ENCODE data around the gene PGK2.
"Not testable (repeated sequence)": the region's sequence is repeated elsewhere in the genome, so short reads cannot be mapped to it uniquely, and the experiment has no call there.

Gene PGK2

DNA sequence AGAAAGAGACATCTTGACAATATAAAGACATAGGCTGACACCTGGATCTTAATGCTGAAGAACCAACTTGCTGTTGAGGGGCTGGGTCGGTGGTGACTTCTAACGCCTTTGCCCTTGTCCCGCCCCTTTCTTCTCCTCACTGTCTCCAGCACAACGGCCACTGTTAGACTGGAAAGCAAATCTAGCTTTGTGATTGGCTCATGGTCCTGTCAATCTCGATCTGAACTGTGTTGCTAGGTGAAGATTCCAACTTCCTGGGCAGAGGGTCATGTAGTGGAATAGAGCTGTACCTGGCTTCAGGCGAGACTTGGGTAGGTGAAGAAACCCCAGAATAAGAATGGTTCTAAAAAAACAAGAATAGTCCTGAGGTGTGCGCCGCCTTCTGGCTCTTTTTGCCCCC, at the start of gene PGK2:
PGK2 (minus strand) TSS at position 110 of the 400 bp plus-strand sequence; CDS start at position 12, 98 bp downstream.
- DNase-seq (ENCODE audit: low spot score) = no peak

DNA sequence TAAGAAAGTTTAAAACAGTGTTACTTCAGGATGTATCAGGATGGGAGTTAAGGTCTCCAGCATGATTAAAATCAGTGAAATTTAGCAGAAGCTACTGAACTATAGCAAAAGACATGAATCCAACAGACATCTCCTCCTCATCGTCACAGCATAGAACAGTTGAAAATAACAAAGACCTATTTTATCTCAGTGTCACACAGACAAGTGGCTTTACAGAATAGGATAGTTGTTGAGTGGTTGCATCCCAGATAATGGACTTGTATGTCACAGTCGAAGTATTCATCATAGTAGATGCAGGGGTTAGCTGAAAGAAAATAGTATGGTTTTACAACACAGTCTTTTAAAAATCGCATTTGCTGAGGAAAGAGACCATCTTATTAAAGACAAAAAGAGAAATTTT, 48.1 kb upstream of the PGK2 start:
- DNase-seq (ENCODE audit: low spot score) = no peak

DNA sequence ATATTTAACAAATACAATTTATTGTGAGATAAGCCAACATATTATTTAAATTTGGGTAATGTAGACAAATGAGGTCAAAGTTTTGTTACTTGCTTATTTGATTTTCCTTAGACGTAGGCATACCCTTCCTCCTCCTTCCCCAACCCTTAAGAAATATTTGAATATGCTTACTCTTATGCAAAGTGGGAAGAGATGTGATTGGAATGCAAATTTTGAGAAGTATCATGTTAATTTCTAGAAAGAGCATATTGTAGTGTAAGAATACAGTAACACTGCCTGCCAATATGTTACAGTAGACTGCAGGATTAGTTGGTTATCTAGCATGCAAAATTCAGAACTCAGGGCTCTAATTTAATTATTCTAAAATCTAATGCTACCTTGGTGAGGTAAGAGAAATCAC, 46.3 kb upstream of the PGK2 start:
- no peak for DNase-seq (ENCODE audit: low spot score)

DNA sequence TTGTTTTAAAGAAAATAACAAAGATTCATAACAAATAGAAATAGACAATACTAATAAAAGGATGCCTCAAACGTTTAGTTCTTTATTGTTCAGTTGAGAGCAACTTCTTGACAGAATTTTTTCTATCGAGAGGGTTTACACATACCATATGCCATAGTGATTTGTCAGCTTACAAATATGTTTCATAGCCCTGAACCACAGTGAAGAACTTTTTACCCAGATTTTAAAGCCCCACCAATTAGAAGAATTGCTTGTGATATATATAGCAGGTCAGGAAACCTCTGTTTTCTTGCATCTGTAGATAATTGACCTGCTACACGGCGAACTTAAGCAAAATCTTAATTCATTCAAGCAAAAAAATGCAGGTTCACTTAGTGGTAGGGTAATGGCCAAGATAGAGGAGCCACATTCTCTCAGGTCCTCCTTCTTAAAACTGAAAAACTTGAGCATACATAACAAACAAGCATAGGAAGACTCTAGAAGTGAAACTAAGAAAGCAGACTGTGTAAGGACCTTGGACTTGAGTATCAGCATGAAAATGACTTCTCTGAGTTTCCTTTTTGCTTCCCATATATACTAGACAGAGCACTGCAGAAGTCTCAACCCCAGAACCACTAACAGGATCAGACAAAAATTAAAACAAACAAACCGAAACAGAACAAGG, 39.8 kb upstream of the PGK2 start:
- no peak for DNase-seq (ENCODE audit: low spot score)

DNA sequence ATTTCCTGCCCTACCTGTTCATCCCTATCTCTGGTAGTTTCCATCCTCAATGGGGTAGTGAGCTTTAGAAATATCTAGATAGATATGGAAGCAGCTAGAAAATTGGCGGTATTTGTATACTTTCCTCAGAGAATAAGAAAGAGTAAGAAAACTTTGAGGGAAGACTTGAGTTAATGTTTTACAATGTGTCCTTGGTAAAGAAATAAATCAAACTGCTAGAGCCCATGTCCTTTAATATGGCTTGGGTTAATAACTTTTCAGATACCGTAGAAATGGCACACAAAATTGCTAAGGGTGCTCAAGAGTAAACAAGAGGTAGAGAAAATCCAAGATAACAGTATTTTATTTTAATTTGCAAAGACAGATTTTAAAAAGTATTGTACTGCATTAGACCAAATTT, 28.1 kb upstream of the PGK2 start:
- DNase-seq (ENCODE audit: low spot score) = no peak

DNA sequence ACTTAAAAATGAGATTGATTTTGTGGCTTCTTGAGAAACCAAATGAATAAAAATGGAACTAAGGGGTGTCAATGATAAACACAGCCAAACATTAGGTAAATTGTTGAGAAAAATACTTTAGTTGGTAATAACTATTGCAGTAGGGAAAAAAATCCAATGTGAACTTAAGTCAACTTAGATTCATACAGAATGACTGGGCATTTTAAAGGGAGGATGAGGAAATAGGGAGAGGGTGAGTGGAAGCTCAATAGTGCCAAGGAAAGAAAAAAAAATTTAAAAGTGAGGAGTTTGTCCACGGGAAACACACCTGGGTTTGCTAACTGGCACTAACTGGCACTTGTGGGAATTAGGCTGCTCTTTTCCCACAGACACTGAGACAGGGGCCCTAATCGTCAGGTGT, 26.2 kb upstream of the PGK2 start:
- DNase-seq (ENCODE audit: low spot score) = no peak

DNA sequence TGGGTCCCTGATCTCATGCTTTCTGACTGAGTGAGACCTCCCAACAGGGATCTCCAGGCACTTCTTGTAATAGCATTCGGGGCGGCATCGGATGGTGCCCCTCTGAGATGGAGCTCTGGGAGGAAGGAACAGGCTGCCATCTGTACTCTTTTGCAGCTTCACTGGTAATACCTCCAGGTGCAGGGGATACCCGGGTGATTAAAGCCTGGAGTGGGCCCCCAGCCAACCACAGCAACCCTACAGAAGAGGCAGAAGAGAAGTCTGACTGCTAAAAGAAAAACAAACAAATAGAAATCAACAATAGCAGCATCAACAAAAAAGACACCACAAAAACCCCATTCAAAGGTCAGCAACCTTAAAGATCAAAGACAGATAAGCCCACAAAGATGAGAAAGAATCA, 19.1 kb upstream of the PGK2 start:
- DNase-seq (ENCODE audit: low spot score) = no peak

DNA sequence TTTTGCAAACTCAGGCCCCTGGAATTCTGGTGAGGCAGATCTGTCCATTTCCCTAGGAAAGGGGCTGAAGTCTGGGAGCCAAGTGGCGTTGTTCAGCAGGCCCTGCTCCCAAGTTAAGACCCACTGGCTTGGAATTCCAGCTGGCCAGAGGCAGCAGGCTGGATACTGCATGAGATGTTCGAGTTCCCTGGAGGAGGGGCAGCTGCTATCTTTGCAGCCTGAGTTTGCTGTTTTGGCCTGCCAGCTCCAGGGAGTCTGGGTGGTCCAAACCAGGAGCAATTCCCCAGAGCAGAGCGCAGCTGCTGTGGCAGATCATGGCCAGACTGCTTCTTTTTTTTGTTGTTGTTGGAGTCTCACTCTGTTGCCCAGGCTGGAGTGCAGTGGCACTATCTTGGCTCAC, 18.2 kb upstream of the PGK2 start:
- DNase-seq (ENCODE audit: low spot score) = no peak

DNA sequence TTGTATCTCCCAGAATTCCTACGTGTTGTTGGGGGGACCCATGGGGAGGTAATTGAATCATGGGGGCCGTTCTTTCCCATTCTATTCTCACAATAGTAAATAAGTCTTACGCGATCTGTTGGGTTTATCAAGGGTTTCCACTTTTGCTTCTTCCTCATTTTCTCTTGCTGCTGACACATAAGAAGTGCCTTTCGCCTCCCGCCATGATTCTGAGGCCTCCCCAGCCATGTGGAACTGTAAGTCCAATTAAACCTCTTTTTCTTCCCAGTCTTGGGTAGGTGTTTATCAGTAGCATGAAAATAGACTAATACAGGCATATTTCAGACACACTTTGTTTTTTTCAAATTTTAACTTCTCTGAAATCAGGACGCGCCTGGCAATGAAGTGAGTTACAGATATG, 14.4 kb upstream of the PGK2 start:
- DNase-seq (ENCODE audit: low spot score) = no peak

DNA sequence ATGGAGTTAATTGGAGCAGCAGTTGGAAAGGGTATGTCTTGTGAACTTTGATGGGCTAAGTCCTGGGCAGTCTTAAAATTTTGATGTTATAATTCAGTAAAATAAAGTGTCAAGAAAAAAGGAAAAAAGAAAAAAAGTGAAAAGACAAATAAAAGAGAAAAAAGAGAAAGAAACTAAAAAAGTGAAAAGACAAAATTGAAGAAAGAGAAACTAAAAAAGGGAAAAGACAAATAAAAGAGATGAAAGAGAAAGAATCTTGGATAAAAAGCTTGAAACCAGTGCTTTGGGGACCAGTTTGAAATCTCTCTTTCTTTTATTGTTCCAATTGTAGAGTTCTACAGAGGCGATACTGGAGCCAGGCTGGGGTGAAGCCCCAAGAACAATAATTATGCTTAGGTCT, 12.0 kb upstream of the PGK2 start:
- no peak for DNase-seq (ENCODE audit: low spot score)

DNA sequence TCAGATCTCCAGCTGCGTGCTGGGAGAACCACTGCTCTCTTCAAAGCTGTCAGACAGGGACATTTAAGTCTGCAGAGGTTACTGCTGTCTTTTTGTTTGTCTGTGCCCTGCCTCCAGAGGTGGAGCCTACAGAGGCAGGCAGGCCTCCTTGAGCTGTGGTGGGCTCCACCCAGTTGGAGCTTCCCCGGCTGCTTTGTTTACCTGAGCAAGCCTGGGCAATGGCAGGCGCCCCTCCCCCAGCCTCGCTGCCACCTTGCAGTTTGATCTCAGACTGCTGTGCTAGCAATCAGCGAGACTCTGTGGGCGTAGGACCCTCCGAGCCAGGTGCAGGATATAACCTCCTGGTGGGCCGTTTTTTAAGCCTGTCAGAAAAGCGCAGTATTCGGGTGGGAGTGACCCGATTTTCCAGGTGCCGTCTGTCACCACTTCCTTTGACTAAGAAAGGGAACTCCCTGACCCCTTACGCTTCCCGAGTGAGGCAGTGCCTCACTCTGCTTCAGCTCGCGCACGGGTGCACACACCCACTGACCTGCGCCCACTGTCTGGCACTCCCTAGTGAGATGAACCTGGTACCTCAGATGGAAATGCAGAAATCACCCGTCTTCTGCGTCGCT, 9.9 kb upstream of the PGK2 start:
- DNase-seq (ENCODE audit: low spot score) = not testable (repeated sequence)

DNA sequence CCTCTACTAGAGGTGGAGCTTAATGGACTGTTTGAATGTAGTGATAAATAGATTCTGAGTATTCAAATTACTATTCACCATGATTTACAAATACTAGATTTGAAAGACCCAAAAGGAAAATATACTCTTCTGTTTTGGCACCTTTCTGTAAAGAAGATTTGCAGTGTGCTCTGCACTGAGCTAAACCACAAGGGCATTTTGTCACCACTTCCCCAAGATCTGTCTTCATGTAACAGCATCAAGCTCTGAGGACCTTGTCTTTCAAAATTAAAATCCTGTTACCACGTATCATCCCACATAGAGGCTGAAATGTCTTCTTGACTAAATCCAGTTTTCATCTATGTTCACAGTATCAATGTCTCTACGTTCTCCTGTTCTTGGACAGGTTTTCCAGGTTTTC, 3.3 kb upstream of the PGK2 start:
- DNase-seq (ENCODE audit: low spot score) = no peak

DNA sequence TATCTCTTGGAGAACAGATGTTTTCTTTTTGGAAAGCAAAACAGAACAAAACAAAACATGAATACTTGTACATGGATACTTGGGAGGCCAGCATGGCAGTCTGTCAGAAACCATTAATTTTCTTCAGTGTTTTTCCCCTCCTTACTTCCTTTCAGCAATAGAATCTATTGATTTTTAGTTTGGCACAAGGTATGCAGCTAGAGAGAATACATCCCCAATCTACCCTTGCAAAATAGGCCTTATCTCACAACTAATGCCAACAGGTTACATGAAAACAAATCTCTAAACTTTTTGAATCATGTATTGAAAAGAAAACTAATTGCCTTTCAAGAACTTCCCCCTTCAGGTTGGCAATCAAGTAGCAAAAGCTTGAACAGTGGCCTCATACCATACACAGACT, 2.8 kb downstream of the PGK2 start:
- DNase-seq (ENCODE audit: low spot score) = no peak

DNA sequence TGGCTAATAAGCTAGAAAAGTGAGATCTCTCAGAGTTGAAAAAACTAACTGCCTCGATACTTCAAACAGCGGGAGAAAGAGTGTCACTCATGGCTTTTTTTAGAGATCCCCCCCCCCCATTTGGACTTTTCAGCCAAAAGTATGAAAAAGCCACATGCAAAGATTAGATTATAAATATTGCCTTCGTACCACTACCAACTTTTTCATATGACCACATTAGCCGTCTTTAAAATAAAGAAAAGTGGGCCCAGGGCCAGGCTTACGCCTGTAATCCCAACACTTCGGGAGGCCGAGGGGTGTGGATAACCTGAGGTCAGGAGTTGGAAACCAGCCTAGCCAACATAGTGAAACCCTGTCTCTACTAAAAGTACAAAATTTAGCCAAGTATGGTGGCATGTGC, 4.4 kb downstream of the PGK2 start:
- no peak for DNase-seq (ENCODE audit: low spot score)

DNA sequence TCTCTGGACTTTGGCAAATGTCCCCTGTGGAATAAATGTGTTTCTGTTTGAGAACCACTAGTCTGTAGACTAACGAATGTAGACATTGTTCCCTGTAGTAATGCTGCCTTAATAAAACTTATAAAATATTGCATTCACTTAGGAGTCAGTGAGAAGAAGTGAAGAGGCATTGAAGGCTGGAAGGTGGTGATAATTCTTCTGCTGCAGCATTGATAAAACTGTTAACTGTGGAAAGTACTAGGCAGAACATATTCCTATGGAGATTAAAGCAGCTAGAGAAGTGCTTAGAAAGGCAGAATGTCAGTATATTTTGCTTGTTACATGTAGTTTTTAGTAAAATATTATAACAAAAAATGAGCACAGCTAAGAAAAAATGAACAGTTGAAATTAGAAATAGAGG, 4.8 kb downstream of the PGK2 start:
- DNase-seq (ENCODE audit: low spot score) = no peak

DNA sequence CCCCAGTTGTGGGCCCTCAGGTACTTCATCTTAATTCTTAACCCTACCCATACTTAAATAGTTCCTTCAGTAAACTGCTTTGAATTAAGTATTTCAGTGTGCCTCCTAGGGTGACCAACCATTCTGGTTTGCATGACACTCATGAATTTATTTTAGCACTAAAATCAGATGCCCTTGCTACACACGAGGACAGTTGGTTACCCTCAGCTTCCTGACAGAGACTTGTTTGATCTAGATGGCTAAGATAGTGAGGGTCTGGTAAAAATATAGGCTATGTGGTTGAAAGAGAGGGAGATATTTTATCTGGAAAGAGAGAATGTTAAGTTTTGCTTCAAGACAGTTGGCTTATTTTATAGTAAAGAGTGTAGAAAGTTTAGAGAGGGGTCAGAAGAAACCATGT, 10.6 kb downstream of the PGK2 start:
- DNase-seq (ENCODE audit: low spot score) = no peak

DNA sequence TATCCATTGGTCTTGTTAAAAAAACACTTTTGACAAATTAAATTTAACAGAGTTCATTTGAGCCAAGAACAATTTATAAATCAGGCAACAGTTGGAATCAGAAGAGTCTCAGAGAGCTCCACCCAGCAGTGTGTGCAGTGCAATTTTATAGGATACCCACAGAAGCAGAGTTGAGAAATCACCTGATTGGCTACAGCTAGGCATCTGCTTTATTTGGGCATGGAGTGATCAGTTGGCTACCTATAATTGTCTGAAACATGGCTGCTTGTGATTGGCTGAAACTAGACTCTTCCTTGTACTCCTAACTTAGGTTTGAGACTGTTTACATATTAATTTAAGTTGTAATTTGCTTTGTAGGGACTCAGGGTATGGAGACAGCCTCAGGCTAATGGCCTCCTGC, 12.0 kb downstream of the PGK2 start:
- no peak for DNase-seq (ENCODE audit: low spot score)

DNA sequence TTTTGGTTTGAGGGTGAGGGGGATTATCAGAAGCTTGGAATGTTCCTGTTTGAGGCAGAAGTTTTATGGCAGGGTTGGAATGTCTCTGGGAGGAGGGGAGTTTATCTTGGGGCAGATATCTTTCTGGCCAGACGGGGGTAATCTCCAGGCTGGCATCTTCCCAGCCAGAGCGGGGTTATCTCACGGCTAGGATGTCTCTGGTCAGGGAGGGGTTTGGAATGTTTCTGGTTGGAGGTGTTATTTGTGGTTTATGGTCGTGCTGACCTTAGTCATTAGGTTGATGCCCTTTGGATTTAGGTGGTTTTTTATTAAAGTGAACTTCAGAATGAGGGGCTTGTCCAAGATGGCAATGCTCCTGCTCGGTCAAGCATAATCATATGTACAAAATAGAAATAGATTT, 14.8 kb downstream of the PGK2 start:
- no peak for DNase-seq (ENCODE audit: low spot score)

DNA sequence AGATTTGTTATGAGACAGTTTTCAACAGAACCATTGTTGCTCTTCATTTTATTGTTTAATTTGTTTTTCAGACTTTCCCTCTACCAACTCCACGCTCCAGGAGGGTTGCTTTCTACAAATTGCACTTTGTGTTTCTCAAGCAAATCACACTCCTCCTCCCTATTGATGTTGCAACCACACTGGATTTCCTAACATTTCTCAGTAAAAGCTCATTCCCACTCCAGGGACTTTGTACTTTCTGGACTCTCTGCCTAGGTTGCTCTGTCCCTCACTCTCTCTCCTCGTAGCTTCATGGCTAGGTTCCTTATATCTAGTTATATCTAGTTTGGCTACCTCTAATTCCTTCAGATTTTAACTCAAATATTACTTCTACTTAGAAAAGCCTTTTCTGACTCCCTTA, 20.3 kb downstream of the PGK2 start:
- no peak for DNase-seq (ENCODE audit: low spot score)

DNA sequence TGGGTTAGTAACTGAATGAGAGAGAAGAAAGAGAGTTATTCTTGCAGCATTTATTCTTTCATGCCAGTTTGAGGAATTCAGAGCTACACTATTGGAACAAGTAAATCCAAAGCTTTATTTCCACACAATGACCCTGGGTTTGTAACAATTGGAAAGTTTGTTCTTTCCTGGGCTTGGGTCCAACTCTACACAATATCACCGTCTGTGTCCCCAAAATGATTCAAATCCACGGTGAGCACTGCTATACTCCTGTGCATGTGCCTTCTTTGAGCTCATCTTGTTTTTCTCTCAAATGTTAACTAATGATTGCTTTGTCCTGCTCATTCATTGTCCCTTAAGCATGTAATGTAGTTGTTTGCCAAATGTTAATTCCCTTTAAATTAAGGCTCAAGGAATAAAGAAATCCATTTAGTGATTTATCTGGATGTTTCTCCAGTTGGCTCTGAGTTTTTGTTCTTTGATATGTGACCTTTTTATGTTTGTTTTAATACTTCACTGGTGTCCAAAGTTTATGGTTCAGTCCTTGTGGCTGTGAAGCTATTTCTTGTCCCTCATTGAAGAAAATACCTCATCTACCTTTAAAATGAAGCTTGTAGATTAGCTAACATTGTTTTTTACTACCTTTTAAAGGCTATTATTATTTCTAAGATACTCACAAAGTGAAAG, 22.4 kb downstream of the PGK2 start:
- no peak for DNase-seq (ENCODE audit: low spot score)

DNA sequence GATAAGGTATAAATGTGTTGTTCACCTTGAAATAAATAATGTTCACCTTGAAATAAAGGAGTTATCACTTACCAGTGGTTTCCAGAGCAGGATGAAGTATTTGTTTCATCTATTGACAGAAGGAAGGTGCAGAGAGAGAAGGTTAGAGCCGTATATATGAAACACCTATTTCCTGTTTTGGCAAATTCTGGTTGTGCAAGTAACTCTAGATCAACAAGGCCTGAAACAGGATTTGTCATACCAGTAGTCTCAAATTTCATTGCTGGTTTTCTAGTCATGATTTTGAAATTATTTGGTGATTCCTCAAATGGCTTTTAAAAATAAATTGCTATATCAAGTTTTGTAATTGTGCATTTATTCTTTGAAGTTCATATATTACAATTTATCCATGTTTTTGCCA, 42.8 kb downstream of the PGK2 start, which contains the start of gene CRISP3:
CRISP3 (minus strand) TSS at position 130 of the 400 bp plus-strand sequence; CDS start at position 109, 21 bp downstream.
- no peak for DNase-seq (ENCODE audit: low spot score)

DNA sequence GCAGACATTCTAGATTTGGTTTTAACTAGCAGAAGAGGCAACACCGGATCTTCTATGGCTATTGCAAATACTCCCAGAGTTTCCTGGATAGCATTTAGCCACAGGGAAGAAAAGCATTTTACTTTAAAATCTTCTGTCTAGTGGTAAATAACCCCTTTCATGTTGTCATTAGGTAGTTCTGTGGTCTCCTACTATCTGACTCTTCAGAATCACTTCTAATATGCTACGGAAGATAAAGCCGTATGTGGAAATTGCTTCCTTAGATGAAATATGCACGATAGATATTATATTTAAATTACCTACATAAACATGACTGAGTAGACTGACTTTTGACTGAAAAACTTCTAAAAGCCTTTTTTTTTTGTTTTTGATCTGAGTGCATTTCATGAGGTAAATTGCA, 43.7 kb downstream of the PGK2 start:
- DNase-seq (ENCODE audit: low spot score) = no peak

DNA sequence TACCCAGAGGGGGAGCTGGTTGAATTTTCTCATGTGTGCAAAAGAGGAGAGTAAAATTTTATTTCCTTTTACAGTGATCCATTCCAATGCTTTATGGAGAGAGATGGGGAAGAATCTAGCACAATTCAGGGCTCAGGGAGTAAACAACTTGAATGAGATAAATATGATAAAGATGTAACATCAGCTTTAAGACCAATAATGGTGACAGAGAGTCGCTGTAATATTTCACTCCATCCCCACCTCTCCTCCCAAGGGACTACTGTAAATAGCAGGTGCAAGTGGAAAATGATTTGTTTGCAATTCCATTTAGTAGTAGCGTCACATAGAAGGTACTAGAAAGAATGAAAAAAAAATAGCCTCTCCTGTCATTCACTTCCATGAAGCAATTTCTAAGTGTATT, 47.7 kb downstream of the PGK2 start:
- no peak for DNase-seq (ENCODE audit: low spot score)

Measured in COLO829 (cell line).